Measurements from ENCODE around the gene GIPC1.
A peak's percentile ranks its signal among the peaks of the same experiment; 100 is the strongest.
"Not testable (repeated sequence)": the region's sequence is repeated elsewhere in the genome, so short reads cannot be mapped to it uniquely, and the experiment has no call there.

The GIPC1 gene

DNA sequence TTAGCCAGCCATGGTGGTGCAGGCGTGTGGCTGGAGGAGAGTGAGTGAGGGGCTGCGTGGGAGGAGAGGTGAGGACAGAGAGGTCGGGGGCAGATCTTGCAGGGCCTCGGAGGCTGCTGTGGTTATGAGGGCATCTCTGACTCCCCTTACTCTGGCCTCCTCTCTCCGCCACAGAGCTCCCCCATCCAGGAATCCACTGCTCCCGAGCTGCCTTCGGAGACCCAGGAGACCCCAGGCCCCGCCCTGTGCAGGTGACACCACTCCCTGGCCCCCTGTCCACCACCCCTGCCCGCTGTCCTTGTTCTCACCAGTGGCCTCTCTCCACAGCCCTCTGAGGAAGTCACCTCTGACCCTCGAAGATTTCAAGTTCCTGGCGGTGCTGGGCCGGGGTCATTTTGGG, 28.5 kb downstream of the GIPC1 start:
- no peak for DNase-seq

DNA sequence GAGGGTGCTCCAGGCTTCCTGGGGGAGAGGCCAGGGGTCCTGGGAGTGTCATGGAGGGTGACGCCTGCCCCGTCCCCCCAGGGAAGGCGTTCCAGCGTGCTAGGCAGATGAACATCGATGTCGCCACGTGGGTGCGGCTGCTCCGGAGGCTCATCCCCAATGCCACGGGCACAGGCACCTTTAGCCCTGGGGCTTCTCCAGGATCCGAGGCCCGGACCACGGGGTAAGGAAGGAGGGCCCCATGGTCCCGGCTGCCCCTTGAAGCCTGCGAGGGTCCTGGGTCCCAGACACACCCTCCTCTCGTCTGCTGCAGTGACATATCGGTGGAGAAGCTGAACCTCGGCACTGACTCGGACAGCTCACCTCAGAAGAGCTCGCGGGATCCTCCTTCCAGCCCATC, 32.2 kb downstream of the GIPC1 start:
- no peak for DNase-seq

- DNase-seq = not testable (repeated sequence)
These were observed 33.5 kb downstream of the GIPC1 start for GRCh38 chr19:14462401-14462800.

DNA sequence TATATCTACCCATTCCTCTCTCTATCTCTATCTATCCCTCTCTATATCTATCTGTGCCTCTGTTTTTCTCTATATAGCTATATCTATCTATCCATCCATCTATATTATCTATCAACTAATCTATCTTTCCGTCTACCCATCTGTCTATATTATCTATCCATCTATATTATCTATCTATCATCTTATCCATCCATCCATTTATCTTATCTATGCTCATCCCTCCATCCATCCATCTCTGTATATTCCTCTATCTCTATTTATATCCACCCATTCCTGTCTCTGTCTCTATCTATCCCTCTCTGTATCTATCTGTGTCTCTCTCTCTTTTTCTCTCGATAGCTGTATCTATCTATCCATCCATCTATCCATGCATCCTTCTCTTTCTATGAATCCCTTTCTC, 35.0 kb downstream of the GIPC1 start:
- DNase-seq = no peak

GRCh38 chr19:14459703-14460102, 36.2 kb downstream of the GIPC1 start:
- no peak for DNase-seq

DNA sequence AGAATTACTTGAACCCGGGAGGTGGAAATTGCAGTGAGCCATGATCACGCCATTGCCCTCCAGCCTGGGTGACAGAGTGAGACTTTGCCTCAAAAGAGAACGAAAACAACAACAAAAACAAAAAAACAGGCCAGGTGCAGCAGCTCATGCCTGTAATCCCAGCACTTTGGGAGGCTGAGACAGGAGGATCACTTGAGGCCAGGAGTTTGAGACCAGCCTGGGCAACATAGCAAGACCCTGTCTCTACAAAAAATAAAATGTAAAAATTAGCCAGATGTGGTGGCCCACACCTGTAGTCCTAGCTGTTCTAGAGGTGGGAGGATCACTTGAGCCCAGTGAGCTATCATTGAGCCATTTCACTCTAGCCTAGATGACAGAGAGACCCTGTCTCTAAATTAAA, 43.6 kb downstream of the GIPC1 start:
- not testable (repeated sequence) for DNase-seq

- DNase-seq = no peak
These were observed 45.1 kb downstream of the GIPC1 start for GRCh38 chr19:14450876-14451275.

DNA sequence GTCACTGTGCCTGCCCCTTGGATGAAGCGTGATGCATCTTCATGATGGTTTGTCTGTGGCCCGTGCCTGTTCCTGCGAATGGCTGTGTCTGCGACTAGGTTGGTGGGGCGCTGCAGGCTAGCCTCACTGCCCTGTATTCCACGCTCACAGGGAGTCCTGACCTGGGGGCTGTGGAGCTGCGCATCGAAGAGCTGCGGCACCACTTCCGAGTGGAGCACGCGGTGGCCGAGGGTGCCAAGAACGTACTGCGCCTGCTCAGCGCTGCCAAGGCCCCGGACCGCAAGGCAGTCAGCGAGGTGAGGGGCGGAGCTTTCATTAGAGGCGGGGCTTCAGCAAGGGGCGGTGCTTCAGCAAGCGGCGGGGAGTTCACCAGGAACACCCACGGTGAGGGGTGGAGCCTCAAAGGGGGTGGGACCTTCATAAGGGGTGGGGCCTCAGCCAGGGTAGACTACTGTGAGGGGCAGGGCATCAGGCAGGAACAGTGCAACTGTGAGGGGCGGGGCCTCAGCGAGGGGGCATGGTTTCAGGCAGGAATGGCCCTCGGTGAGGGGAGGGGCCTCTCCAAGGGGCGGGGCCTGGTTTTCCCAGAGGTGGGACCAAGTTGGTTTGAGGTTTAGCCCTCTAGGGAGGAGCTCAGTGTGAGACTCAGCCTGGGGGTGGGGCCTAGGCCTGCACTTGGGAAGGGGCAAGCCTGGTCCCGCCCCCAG, 45.6 kb downstream of the GIPC1 start:
- peak; percentile 71 for DNase-seq

DNA sequence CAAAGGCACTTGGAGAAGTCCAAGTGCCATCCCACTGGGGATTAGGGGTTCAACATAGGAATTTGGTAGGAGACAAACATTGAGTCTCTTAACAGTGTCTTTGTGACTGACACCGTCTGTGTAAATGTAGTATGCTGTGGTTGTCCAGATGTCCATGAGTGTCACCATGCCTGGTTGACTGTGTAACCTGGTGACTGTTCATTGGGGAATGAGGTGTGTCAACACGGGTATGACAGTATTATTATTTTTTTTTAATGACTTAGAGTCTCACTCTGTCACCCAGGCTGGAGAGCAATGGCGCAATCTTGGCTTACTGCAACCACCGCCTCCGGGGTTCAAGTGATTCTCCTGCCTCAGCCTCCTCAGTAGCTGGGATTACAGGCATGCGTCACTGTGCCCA, 46.6 kb downstream of the GIPC1 start:
- no peak for DNase-seq

DNA sequence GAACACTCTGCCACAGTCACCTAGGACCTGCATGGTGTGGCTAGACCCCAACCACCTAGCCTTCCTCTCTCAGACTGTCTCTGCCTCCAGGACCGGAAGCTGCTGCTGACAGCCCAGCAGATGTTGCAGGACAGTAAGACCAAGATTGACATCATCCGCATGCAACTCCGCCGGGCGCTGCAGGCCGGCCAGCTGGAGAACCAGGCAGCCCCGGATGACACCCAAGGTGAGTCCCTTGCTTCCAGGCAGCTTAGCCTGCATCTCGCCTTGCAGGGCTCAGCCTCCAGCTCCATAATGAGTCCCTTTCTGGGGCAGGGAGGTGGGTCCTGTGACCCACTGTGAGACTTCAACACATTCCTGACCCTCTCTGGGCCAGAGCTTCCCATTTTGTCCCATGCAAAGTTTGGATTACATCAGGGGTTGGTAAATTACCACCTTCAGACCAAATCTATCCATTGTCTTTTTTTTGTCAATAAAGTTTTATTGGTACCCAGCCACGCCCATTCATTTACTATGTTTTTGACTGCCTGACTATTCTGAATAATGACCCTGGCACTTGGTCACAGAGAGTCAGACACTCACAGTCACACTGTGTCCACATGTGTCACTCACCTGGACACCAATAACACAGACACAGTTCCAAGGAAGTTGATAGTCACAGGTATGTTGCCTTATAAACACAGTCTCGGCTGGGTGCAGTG, 49.4 kb downstream of the GIPC1 start:
- DNase-seq = no peak

GRCh38 chr19:14443632-14444216, 52.2 kb downstream of the GIPC1 start:
- DNase-seq = no peak

- no peak for DNase-seq
These were observed 52.9 kb downstream of the GIPC1 start for GRCh38 chr19:14442891-14443631.

DNA sequence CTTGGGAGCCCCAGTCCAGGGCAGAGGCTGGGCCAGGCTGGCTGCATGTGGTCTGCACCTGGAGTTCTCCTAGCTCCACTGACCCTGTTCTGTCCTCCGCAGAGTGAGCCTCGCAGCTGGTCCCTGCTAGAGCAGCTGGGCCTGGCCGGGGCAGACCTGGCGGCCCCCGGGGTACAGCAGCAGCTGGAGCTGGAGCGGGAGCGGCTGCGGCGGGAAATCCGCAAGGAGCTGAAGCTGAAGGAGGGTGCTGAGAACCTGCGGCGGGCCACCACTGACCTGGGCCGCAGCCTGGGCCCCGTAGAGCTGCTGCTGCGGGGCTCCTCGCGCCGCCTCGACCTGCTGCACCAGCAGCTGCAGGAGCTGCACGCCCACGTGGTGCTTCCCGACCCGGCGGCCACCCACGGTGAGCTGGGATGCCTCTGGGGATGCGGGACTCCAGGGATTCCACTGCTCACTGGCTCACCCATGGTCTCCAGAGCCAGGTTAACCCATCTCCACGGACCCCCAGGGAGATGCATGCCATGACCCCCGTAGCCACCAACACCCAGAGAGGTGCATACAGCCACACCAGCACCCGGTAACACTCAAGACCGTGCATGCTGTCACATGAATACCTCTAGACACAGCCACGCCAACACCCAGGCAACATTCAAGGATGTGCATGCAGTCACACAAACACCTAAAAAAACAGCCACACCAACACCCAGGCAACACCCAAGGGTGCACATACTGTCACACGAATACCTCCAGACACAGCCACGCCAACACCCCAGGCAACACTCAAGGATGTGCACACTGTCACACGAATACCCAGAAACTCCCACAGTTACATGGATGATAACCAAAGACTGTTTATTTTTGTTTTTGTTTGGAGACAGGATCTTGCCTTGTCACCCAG, 54.6 kb downstream of the GIPC1 start:
- no peak for DNase-seq

GRCh38 chr19:14440049-14440448, 55.9 kb downstream of the GIPC1 start:
- DNase-seq = peak; percentile 73

GRCh38 chr19:14439014-14439413, 56.9 kb downstream of the GIPC1 start:
- no peak for DNase-seq

GRCh38 chr19:14437578-14438140, 58.3 kb downstream of the GIPC1 start:
- DNase-seq = no peak

GRCh38 chr19:14435320-14436050, 60.4 kb downstream of the GIPC1 start:
- no peak for DNase-seq

DNA sequence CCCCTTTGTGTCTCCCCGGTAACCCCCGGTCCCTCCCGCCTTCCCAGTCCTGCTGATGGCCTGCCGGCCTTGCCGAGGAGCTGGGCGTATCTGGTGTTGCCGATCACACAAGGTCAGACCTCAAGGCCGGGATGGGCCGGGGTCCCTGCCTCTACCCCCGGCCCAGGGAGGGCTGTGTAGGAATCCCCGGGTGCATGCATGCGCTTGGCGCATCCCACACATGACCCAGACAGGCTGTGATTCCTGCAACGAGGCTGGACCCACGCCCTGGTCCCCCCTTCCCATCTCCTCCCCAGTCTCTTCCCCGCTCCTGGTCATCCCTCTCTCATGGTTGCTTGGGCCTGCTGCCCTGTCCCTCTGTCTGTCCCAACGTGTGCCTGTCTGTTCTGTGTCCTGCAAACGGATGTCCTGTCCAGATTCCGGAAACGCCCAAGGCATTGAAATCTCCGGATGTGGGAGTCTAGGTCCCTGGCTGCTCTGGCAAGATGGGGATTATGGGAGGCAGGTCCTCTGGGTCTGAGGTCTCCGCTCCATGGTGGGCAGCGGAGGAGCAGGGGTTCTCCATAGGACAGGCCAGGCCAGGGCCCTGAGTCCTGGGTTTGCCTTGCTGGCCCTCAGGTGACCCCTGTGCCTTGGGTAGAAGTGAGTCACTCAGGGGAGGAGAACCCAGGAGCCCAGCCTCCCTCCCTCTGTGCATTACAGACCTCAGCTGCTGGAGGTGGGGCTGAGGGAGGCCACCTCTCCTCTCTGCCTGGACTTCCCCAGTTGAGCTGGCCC, 61.2 kb downstream of the GIPC1 start:
- DNase-seq = peak; percentile 28

GRCh38 chr19:14433554-14434501, 62.1 kb downstream of the GIPC1 start:
- DNase-seq = peak; percentile 56

Measured in activated naive CD4-positive, alpha-beta T cell treated with anti-CD3 and anti-CD28 coated beads, Interleukin-2, amount 50 U/mL, for 16 hours (primary cell).